ENCODE measurements around the gene ARGLU1.

Gene ARGLU1

DNA sequence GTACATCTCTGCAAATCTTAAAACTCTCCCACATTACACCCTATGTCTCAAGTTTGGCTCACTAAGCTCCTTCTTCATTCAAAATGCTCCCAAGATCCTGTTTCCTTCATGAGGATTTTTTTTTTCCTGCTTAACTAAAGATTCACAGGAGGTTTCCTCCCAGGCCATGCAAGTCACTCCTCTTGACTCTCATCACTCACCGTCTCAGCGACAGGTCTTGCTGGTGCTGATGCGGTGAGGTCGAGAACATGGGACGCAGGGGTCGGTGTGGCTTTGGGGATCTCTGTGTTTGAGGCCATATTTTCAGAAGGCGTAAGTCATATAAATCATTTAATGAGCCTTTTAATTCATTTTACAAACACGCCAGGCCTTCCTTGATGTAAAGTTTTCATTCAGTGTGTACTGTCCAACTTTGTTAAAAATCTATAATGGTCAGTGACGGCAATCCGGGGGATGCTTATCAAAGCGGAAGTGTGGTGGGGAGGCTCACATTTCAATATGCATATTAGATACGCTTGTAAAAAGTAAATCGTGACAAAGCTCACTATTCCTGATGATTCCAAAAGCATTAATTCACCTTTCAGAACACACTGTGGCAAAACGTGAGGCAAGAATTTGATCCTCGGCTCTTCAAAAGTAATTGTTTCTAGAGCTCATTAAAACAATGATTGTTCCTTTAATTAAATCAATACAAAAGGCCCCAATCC lies 52.9 kb downstream of the ARGLU1 start:
- Histone ChIP-seq H3K14ac (ENCODE audit: low read length) (no peak overlapping the region), H3K18ac (ENCODE audit: low read length) (no peak overlapping the region), H3K4ac (ENCODE audit: low read depth, low read length) (peak overlapping the region; percentile 58), H3K4me1 (ENCODE audit: control insufficient read depth in 1 of 2, insufficient read depth in 2 of 2, low read length in 2 of 2) (peaks cover 3 to 12% of the 10 kb centered on the region in 2 experiments), H4K8ac (ENCODE audit: low read depth, low read length) (no peak overlapping the region), H3K36me3 (ENCODE audit: control insufficient read depth in 1 of 2, insufficient read depth in 2 of 2, low read length in 2 of 2) (peaks cover 12 to 17% of the 10 kb centered on the region in 2 experiments), H2BK5ac (ENCODE audit: low read depth, low read length, poor library complexity) (no peak overlapping the region), H2AK5ac (ENCODE audit: low read length) (no peak overlapping the region), H3K27ac (ENCODE audit: low read depth, low read length) (no peak overlapping the region), H3K27me3 (ENCODE audit: insufficient read depth, low read length) (no peaks in the 10 kb centered on the region), H2BK120ac (ENCODE audit: insufficient read depth, low read length, poor library complexity) (no peak overlapping the region), H3K9me3 (ENCODE audit: insufficient read depth, low read depth, low read length) (no peaks in the 10 kb centered on the region), H3K79me2 (ENCODE audit: control insufficient read depth, insufficient read depth, low read length, poor library complexity) (peaks cover 9% of the 10 kb centered on the region), H4K12ac (ENCODE audit: low read depth, low read length) (no peak overlapping the region), H4K91ac (ENCODE audit: low read depth, low read length) (no peak overlapping the region), H3K23ac (ENCODE audit: low read length) (no peak overlapping the region), H3K4me2 (ENCODE audit: low read length) (no peak overlapping the region), H3K4me3 (ENCODE audit: low read depth, low read length) (no peak overlapping the region), H3K79me1 (ENCODE audit: low read length) (no peaks in the 10 kb centered on the region), H2BK12ac (ENCODE audit: low read length) (no peak overlapping the region), H2AFZ (ENCODE audit: insufficient read depth, low read length, poor library complexity) (no peak overlapping the region), H3K9ac (ENCODE audit: low read length) (no peak overlapping the region)
- DNase-seq = no peak
- no CpG with 5 or more reads among the region's 15 CpGs for whole genome bisulfite sequencing (ENCODE audit: extremely low coverage, insufficient coverage, insufficient read length)

DNA sequence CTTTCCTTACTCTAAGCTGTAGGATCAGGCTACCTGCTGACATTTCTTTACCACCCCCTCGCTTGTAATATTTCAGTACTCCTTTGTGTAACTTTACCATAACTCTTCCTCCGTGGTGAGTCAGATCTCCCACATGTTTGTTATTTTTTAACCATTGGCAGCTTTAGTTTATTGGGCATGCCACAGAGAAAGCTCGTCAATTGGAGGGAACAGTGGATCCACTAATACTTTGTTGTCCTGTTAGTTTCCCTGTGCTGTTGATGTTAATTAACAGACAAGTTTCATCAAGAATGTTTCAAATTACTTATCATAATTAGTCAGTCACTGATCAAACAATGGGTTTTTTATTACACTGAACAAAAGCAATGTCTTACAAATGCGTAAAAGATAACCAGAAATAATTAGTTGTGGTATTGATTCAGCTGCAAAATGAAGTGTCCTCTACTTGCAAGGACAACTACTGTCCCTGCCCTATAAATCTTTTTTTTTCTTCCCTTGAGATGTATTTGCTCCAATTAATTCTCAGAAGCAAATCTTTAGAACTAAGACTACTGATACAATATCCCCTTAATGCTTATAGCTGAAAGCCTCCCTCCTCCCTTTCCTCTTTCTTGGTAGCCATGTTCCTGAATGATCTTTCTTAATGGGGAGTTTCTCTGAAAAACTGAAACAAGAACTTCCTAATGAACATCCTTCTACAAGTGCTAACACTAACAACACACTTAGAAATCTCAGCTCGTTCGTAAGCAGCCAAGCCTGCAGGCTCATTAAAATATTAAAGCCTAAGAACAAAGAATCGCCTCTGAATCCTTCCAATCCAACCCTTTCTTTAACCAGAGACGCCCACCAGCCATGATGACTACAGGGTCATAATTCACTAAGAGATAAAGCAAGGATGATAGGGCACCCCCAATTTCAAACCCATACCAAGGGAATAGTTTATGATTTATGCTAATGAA lies 54.6 kb downstream of the ARGLU1 start:
- Histone ChIP-seq H3K36me3 (ENCODE audit: control insufficient read depth in 1 of 2, insufficient read depth in 2 of 2, low read length in 2 of 2) (peaks cover 9 to 15% of the 10 kb centered on the region in 2 experiments), H4K8ac (ENCODE audit: low read depth, low read length) (no peak overlapping the region), H2AFZ (ENCODE audit: insufficient read depth, low read length, poor library complexity) (no peak overlapping the region), H3K27me3 (ENCODE audit: insufficient read depth, low read length) (no peaks in the 10 kb centered on the region), H2BK5ac (ENCODE audit: low read depth, low read length, poor library complexity) (no peak overlapping the region), H3K27ac (ENCODE audit: low read depth, low read length) (no peak overlapping the region), H3K9ac (ENCODE audit: low read length) (no peak overlapping the region), H2AK5ac (ENCODE audit: low read length) (no peak overlapping the region), H2BK12ac (ENCODE audit: low read length) (no peak overlapping the region), H2BK120ac (ENCODE audit: insufficient read depth, low read length, poor library complexity) (no peak overlapping the region), H3K4me2 (ENCODE audit: low read length) (no peak overlapping the region), H3K4me3 (ENCODE audit: low read depth, low read length) (no peak overlapping the region), H4K91ac (ENCODE audit: low read depth, low read length) (no peak overlapping the region), H3K79me1 (ENCODE audit: low read length) (no peaks in the 10 kb centered on the region), H3K18ac (ENCODE audit: low read length) (no peak overlapping the region), H3K4ac (ENCODE audit: low read depth, low read length) (peak overlapping the region; percentile 71), H3K9me3 (ENCODE audit: insufficient read depth, low read depth, low read length) (no peaks in the 10 kb centered on the region), H3K4me1 (ENCODE audit: control insufficient read depth in 1 of 2, insufficient read depth in 2 of 2, low read length in 2 of 2) (peaks cover 3 to 5% of the 10 kb centered on the region in 2 experiments), H3K79me2 (ENCODE audit: control insufficient read depth, insufficient read depth, low read length, poor library complexity) (peaks cover 9% of the 10 kb centered on the region), H4K12ac (ENCODE audit: low read depth, low read length) (no peak overlapping the region), H3K14ac (ENCODE audit: low read length) (no peak overlapping the region), H3K23ac (ENCODE audit: low read length) (no peak overlapping the region)
- no CpG with 5 or more reads among the region's 8 CpGs for WGBS (ENCODE audit: extremely low coverage, insufficient coverage, insufficient read length)
- DNase-seq = no peak

DNA sequence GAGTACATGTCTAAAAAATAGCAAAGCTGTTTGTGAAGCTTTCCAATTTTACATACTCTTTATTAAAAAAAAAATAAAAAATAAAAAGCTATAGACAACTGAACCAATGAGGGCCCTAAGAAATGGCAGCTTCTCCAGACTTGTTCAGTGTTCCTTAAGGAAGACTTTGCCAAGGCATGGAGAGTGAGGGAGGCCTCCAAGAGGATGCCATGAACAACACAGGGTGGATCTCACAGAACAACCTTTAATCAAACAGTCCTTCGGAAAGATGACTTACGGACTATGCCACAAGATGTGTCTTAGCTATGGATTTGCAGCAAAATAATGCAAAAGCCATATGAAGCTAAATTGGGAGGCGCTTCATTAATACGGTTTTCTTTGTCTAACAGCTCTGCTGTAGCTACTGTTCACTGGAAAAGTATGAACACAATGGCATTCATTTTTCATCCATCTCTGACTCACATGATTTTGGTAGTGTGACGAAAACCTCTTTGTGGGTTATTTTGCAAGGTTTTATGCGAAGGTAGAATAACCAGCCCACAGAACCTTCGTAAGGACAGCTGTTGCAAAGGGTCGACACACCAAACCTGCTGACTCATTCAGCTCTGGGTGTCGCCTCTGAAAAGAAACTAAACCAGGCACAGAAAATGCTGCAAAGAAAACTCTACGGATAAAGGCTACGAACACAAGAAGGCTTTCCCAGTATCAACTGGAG lies 60.2 kb downstream of the ARGLU1 start:
- Histone ChIP-seq H2BK12ac (ENCODE audit: low read length) (no peak overlapping the region), H2AK5ac (ENCODE audit: low read length) (no peak overlapping the region), H3K4ac (ENCODE audit: low read depth, low read length) (peak overlapping the region; percentile 58), H3K36me3 (ENCODE audit: control insufficient read depth in 1 of 2, insufficient read depth in 2 of 2, low read length in 2 of 2) (peaks cover 9 to 32% of the 10 kb centered on the region in 2 experiments), H3K4me3 (ENCODE audit: low read depth, low read length) (no peak overlapping the region), H4K91ac (ENCODE audit: low read depth, low read length) (peak overlapping the region; percentile 70), H3K18ac (ENCODE audit: low read length) (no peak overlapping the region), H2AFZ (ENCODE audit: insufficient read depth, low read length, poor library complexity) (no peak overlapping the region), H3K9me3 (ENCODE audit: insufficient read depth, low read depth, low read length) (no peaks in the 10 kb centered on the region), H3K79me2 (ENCODE audit: control insufficient read depth, insufficient read depth, low read length, poor library complexity) (peaks cover 5% of the 10 kb centered on the region), H2BK5ac (ENCODE audit: low read depth, low read length, poor library complexity) (no peak overlapping the region), H3K4me1 (ENCODE audit: control insufficient read depth in 1 of 2, insufficient read depth in 2 of 2, low read length in 2 of 2) (peaks cover 0 to 5% of the 10 kb centered on the region in 2 experiments), H3K23ac (ENCODE audit: low read length) (no peak overlapping the region), H2BK120ac (ENCODE audit: insufficient read depth, low read length, poor library complexity) (no peak overlapping the region), H4K8ac (ENCODE audit: low read depth, low read length) (peak overlapping the region; percentile 11), H3K79me1 (ENCODE audit: low read length) (peaks cover 6% of the 10 kb centered on the region), H3K4me2 (ENCODE audit: low read length) (no peak overlapping the region), H3K27me3 (ENCODE audit: insufficient read depth, low read length) (no peaks in the 10 kb centered on the region), H4K12ac (ENCODE audit: low read depth, low read length) (no peak overlapping the region), H3K27ac (ENCODE audit: low read depth, low read length) (peak overlapping the region; percentile 5), H3K14ac (ENCODE audit: low read length) (no peak overlapping the region), H3K9ac (ENCODE audit: low read length) (no peak overlapping the region)
- WGBS (ENCODE audit: extremely low coverage, insufficient coverage, insufficient read length) = no CpG with 5 or more reads among the region's 11 CpGs
- DNase-seq = peak; percentile 60 to 75

DNA sequence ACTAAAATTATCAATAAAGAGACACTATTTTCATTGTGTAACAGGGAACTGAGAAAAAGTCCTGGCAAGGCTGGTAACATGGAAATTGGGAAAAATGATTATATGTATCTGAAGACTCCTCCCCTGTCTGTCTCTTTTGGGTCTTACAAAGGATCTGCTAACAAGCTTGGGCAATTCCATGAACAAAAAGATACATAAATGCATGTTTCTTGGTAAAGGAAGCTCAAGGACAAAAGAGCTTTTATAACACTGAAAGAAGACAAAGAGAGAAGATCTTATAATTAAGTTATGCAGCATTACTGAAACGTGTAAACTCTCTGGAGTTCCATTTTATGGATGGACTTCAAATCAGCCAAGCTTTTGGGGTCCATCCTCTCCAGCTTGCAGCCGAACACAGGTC lies 61.7 kb downstream of the ARGLU1 start:
- Histone ChIP-seq H3K18ac (ENCODE audit: low read length) (no peak overlapping the region), H3K4me3 (ENCODE audit: low read depth, low read length) (no peak overlapping the region), H4K91ac (ENCODE audit: low read depth, low read length) (no peak overlapping the region), H2BK120ac (ENCODE audit: insufficient read depth, low read length, poor library complexity) (no peak overlapping the region), H3K36me3 (ENCODE audit: control insufficient read depth in 1 of 2, insufficient read depth in 2 of 2, low read length in 2 of 2) (peaks cover 7 to 33% of the 10 kb centered on the region in 2 experiments), H3K9ac (ENCODE audit: low read length) (no peak overlapping the region), H3K79me1 (ENCODE audit: low read length) (peaks cover 6% of the 10 kb centered on the region), H3K27me3 (ENCODE audit: insufficient read depth, low read length) (no peaks in the 10 kb centered on the region), H3K79me2 (ENCODE audit: control insufficient read depth, insufficient read depth, low read length, poor library complexity) (peaks cover 5% of the 10 kb centered on the region), H2AFZ (ENCODE audit: insufficient read depth, low read length, poor library complexity) (no peak overlapping the region), H2BK5ac (ENCODE audit: low read depth, low read length, poor library complexity) (no peak overlapping the region), H2BK12ac (ENCODE audit: low read length) (no peak overlapping the region), H3K27ac (ENCODE audit: low read depth, low read length) (no peak overlapping the region), H3K4me1 (ENCODE audit: control insufficient read depth in 1 of 2, insufficient read depth in 2 of 2, low read length in 2 of 2) (peaks cover 0 to 5% of the 10 kb centered on the region in 2 experiments), H4K8ac (ENCODE audit: low read depth, low read length) (no peak overlapping the region), H4K12ac (ENCODE audit: low read depth, low read length) (no peak overlapping the region), H2AK5ac (ENCODE audit: low read length) (no peak overlapping the region), H3K14ac (ENCODE audit: low read length) (no peak overlapping the region), H3K4me2 (ENCODE audit: low read length) (no peak overlapping the region), H3K23ac (ENCODE audit: low read length) (no peak overlapping the region), H3K4ac (ENCODE audit: low read depth, low read length) (no peak overlapping the region), H3K9me3 (ENCODE audit: insufficient read depth, low read depth, low read length) (no peaks in the 10 kb centered on the region)
- no peak for DNase-seq
- no CpG with 5 or more reads among the region's 2 CpGs for WGBS (ENCODE audit: extremely low coverage, insufficient coverage, insufficient read length)

Data from trophoblast cell (in vitro differentiated cells and primary cell).